Measurements from ENCODE around the gene SULF2.

Gene SULF2

GRCh38 chr20:47662483-47663353, 122.6 kb downstream of the SULF2 start:
- Histone ChIP-seq H3K36me3 (ENCODE audit: insufficient read depth) (no peaks in the 10 kb centered on the region), H4K20me1 (ENCODE audit: insufficient read depth) (no peaks in the 10 kb centered on the region), H3K4me3 (IDR thresholded peaks at IDR 0.05; ENCODE audit: insufficient read depth, low read depth, low read length) (no peak overlapping the region)

GRCh38 chr20:47661714-47662113, 123.6 kb downstream of the SULF2 start:
- Histone ChIP-seq H3K9ac (no peak overlapping the region), H3K4me3 (IDR thresholded peaks at IDR 0.05; ENCODE audit: insufficient read depth, low read depth, low read length) (no peak overlapping the region), H4K20me1 (ENCODE audit: insufficient read depth) (no peaks in the 10 kb centered on the region), H3K36me3 (ENCODE audit: insufficient read depth) (0 out of 2 replicates have a peak, but pooled peaks cover 2% of the 10 kb centered on the region), H3K4me1 (ENCODE audit: low read depth, poor library complexity, severe bottlenecking) (no peaks in the 10 kb centered on the region), H3K79me2 (ENCODE audit: insufficient read depth, low read depth) (no peaks in the 10 kb centered on the region), H2AFZ (ENCODE audit: low read depth) (no peak overlapping the region), H3K27me3 (ENCODE audit: insufficient read depth, low read depth) (no peaks in the 10 kb centered on the region; the same call in 1 of the 2 replicates), H3K4me2 (no peak overlapping the region), H3K27ac (no peak overlapping the region)
- TF ChIP-seq CTCF (conservative IDR thresholded peaks at IDR 0.05; ENCODE audit: low read depth, low read length), result no peak

More at GRCh38 chr20:47662483-47663353, 122.6 kb downstream of the SULF2 start:
- no peak for TF ChIP-seq CTCF (conservative IDR thresholded peaks at IDR 0.05; ENCODE audit: low read depth, low read length)
- Histone ChIP-seq H3K27ac (no peak overlapping the region), H3K4me2 (no peak overlapping the region), H3K9ac (no peak overlapping the region), H3K27me3 (ENCODE audit: insufficient read depth, low read depth) (no peaks in the 10 kb centered on the region; the same call in 1 of the 2 replicates), H3K4me1 (ENCODE audit: low read depth, poor library complexity, severe bottlenecking) (no peaks in the 10 kb centered on the region), H3K79me2 (ENCODE audit: insufficient read depth, low read depth) (no peaks in the 10 kb centered on the region), H2AFZ (ENCODE audit: low read depth) (no peak overlapping the region)

GRCh38 chr20:47660983-47661700, 124.1 kb downstream of the SULF2 start:
- Histone ChIP-seq H3K27ac (no peak overlapping the region), H3K4me2 (no peak overlapping the region), H3K4me1 (ENCODE audit: low read depth, poor library complexity, severe bottlenecking) (no peaks in the 10 kb centered on the region), H3K36me3 (ENCODE audit: insufficient read depth) (0 out of 2 replicates have a peak, but pooled peaks cover 2% of the 10 kb centered on the region), H3K9ac (no peak overlapping the region), H2AFZ (ENCODE audit: low read depth) (no peak overlapping the region), H3K79me2 (ENCODE audit: insufficient read depth, low read depth) (no peaks in the 10 kb centered on the region), H3K4me3 (IDR thresholded peaks at IDR 0.05; ENCODE audit: insufficient read depth, low read depth, low read length) (no peak overlapping the region), H3K27me3 (ENCODE audit: insufficient read depth, low read depth) (no peaks in the 10 kb centered on the region), H4K20me1 (ENCODE audit: insufficient read depth) (no peaks in the 10 kb centered on the region)
- TF ChIP-seq CTCF (conservative IDR thresholded peaks at IDR 0.05; ENCODE audit: low read depth, low read length), result no peak

- no peak overlapping the region for H3K9ac ChIP-seq
- no peaks in the 10 kb centered on the region for H4K20me1 ChIP-seq (ENCODE audit: insufficient read depth)
- H3K27ac ChIP-seq, result no peak overlapping the region
- no peak overlapping the region for H3K4me2 ChIP-seq
- TF ChIP-seq CTCF (conservative IDR thresholded peaks at IDR 0.05; ENCODE audit: low read depth, low read length), result no peak
- no peak overlapping the region for H2AFZ ChIP-seq (ENCODE audit: low read depth)
- no peak overlapping the region for H3K4me3 ChIP-seq (IDR thresholded peaks at IDR 0.05; ENCODE audit: insufficient read depth, low read depth, low read length)
- no peaks in the 10 kb centered on the region for H3K27me3 ChIP-seq (ENCODE audit: insufficient read depth, low read depth)
- H3K79me2 ChIP-seq (ENCODE audit: insufficient read depth, low read depth), result no peaks in the 10 kb centered on the region
- H3K4me1 ChIP-seq (ENCODE audit: low read depth, poor library complexity, severe bottlenecking), result no peaks in the 10 kb centered on the region
- H3K36me3 ChIP-seq (ENCODE audit: insufficient read depth), result 0 out of 2 replicates have a peak, but pooled peaks cover 2% of the 10 kb centered on the region
These were observed 124.7 kb downstream of the SULF2 start for GRCh38 chr20:47660602-47660905.

Measured in KMS-11 (cell line).